Measurements from ENCODE around the gene ENPP6. TPM values are rescaled to one million over a fixed set of nuclear protein-coding genes. Genes with fewer than 3 reads are reported as not detected.

Gene ENPP6
- total and polyA plus RNA-seq, 2 donors (not counting 1 experiment from before 2014, with no cell fraction given) = 0.01 TPM; not detected in 1

DNA sequence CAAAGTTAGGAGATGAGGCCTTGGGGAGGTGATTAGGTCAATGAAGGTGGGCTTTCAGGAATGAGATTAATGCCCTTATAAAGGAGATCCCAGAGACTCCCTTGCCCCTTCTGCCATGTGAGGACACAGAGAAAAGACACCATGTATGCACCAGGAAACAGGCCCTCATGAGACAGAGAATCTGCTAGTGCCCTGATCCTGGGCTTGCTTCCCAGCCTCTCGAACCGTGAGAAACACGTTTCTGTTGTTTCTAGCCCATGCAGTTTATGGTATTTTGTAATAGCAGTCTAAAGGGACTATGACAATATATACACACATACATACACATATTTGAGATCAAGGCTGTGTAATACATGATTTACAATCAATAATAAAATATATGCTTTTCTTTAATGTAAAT, 41.4 kb upstream of the ENPP6 start:
- ATAC-seq (ENCODE audit: low read depth) (no peak), DNase-seq (no peak)
- H3K4me1 ChIP-seq (ENCODE audit: control insufficient read depth in 2 of 2, insufficient read depth in 2 of 2, low read length in 2 of 2) = peaks cover 2 to 3% of the 10 kb centered on the region in 2 donors
- Mint-ChIP-seq H3K4me3 (no peak overlapping the region), H3K9me3 (ENCODE audit: insufficient read depth) (no peaks in the 10 kb centered on the region), H3K27ac (no peak overlapping the region), H3K27me3 (no peaks in the 10 kb centered on the region), H3K4me1 (peaks cover 3% of the 10 kb centered on the region)
- H2AFZ ChIP-seq (ENCODE audit: insufficient read depth, low read depth, low read length, poor library complexity, severe bottlenecking) = no peak overlapping the region
- CTCF ChIA-PET = interaction anchor here (3.8 kb wide), 1 partner anchor 7 kb away, joined by 16 read pairs; no protein-coding TSS in a partner anchor
- WGBS (ENCODE audit: insufficient coverage) = no CpG with 5 or more reads among the region's 3 CpGs
- H3K9me3 ChIP-seq (ENCODE audit: control extremely low read depth in 1 of 3, control insufficient read depth in 2 of 3, insufficient read depth in 1 of 3, low read length in 2 of 3) = no peaks in the 10 kb centered on the region
- POLR2A ChIA-PET = no interaction called here
- no peak overlapping the region for H3K4me2 ChIP-seq (replicated peaks; ENCODE audit: low read depth, low read length, poor library complexity, severe bottlenecking)
- no peak overlapping the region for H3K27ac ChIP-seq (ENCODE audit: low read length in 2 of 2)
- H4K20me1 ChIP-seq (ENCODE audit: control insufficient read depth, insufficient read depth, low read length, poor library complexity, severe bottlenecking) = no peaks in the 10 kb centered on the region
- intact Hi-C loops (cut with micrococcal nuclease) = no loop called here
- no peaks in the 10 kb centered on the region for H3K79me2 ChIP-seq (ENCODE audit: control insufficient read depth, insufficient read depth, low read length)
- no peak for TF ChIP-seq EZH2 (IDR thresholded peaks at IDR 0.05; ENCODE audit: borderline replicate concordance, insufficient read depth, low read depth, low read length, poor library complexity, severe bottlenecking)
- TF ChIP-seq, protein P1, sequence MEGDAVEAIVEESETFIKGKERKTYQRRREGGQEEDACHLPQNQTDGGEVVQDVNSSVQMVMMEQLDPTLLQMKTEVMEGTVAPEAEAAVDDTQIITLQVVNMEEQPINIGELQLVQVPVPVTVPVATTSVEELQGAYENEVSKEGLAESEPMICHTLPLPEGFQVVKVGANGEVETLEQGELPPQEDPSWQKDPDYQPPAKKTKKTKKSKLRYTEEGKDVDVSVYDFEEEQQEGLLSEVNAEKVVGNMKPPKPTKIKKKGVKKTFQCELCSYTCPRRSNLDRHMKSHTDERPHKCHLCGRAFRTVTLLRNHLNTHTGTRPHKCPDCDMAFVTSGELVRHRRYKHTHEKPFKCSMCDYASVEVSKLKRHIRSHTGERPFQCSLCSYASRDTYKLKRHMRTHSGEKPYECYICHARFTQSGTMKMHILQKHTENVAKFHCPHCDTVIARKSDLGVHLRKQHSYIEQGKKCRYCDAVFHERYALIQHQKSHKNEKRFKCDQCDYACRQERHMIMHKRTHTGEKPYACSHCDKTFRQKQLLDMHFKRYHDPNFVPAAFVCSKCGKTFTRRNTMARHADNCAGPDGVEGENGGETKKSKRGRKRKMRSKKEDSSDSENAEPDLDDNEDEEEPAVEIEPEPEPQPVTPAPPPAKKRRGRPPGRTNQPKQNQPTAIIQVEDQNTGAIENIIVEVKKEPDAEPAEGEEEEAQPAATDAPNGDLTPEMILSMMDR (IDR thresholded peaks at IDR 0.05) = no peak
- no peak overlapping the region for H3K9ac ChIP-seq (ENCODE audit: low read length)
- H3K36me3 ChIP-seq (replicated peaks in 1 of 2; ENCODE audit: control extremely low read depth in 1 of 2, control insufficient read depth in 1 of 2, extremely low read depth in 1 of 2, insufficient read depth in 2 of 2, low read length in 1 of 2) = no peaks in the 10 kb centered on the region
- peaks cover 0 to 3% (median 0%) of the 10 kb centered on the region in 4 experiments for H3K27me3 ChIP-seq (replicated peaks in 1 of 4; ENCODE audit: control extremely low read depth in 1 of 4, control insufficient read depth in 3 of 4, insufficient read depth in 4 of 4, low read length in 3 of 4)
- H3K4me3 ChIP-seq (ENCODE audit: control extremely low read depth in 1 of 5, extremely low read depth in 1 of 5, insufficient read depth in 1 of 5, low read depth in 2 of 5, low read length in 4 of 5) = no peak overlapping the region

DNA sequence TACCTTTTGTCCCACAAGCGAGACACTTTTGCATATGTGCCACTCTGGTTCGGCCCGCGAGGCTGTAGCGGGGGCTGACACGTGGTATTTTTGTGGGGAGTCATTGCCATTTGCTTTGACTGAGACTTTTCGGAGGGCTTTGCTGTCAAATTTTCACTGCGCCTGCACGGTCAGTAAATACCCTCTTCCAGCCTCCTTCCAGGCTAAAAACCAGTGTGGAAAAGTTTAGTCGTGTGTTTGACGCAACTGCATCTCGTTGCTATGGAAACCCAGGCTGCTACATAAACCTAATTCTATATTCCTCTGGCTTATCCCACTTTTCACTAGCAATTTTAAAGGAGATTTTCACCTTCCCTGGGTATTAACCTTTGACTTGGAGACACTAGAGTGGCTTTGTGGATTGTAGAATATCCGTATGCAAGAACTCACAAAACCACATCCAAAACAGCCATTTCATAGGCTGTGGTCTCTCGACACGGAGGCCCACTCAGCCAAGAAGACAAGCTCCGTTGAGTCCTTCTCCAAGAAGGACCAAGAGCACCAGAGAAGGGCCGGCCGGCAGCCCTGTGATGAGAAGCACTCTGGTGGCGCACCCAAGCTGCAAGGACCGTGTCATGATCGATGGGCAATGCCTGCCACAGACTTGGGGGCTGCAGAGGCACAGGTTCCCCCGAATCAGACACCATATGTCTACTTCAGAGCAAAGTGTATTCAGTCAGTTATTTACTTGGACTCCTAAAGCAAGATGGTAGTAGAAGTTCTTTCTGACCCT, 38.4 kb upstream of the ENPP6 start:
- intact Hi-C loops (cut with micrococcal nuclease) = no loop called here
- Mint-ChIP-seq H3K9me3 (ENCODE audit: insufficient read depth) (no peaks in the 10 kb centered on the region), H3K27me3 (no peaks in the 10 kb centered on the region), H3K27ac (no peak overlapping the region), H3K4me1 (no peaks in the 10 kb centered on the region), H3K4me3 (no peak overlapping the region)
- ChIA-PET CTCF (no interaction called here), POLR2A (no interaction called here)
- DNase-seq (no peak), ATAC-seq (ENCODE audit: low read depth) (no peak)
- no peak overlapping the region for H3K9ac ChIP-seq (ENCODE audit: low read length)
- no peaks in the 10 kb centered on the region for H3K36me3 ChIP-seq (replicated peaks in 1 of 2; ENCODE audit: control extremely low read depth in 1 of 2, control insufficient read depth in 1 of 2, extremely low read depth in 1 of 2, insufficient read depth in 2 of 2, low read length in 1 of 2)
- H3K9me3 ChIP-seq (ENCODE audit: control extremely low read depth in 1 of 3, control insufficient read depth in 2 of 3, insufficient read depth in 1 of 3, low read length in 2 of 3) = peaks cover 0 to 8% (median 0%) of the 10 kb centered on the region in 3 donors
- H2AFZ ChIP-seq (ENCODE audit: insufficient read depth, low read depth, low read length, poor library complexity, severe bottlenecking) = no peak overlapping the region
- no peak overlapping the region for H3K4me3 ChIP-seq (ENCODE audit: control extremely low read depth in 1 of 5, extremely low read depth in 1 of 5, insufficient read depth in 1 of 5, low read depth in 2 of 5, low read length in 4 of 5)
- H3K79me2 ChIP-seq (ENCODE audit: control insufficient read depth, insufficient read depth, low read length) = no peaks in the 10 kb centered on the region
- 94% methylated on average over 17 of the region's 22 CpGs for WGBS (ENCODE audit: insufficient coverage)
- TF ChIP-seq, protein P1 (IDR thresholded peaks at IDR 0.05) = no peak
- no peak for TF ChIP-seq EZH2 (IDR thresholded peaks at IDR 0.05; ENCODE audit: borderline replicate concordance, insufficient read depth, low read depth, low read length, poor library complexity, severe bottlenecking)
- H3K27ac ChIP-seq (ENCODE audit: low read length in 2 of 2) = no peak overlapping the region
- H3K27me3 ChIP-seq (replicated peaks in 1 of 4; ENCODE audit: control extremely low read depth in 1 of 4, control insufficient read depth in 3 of 4, insufficient read depth in 4 of 4, low read length in 3 of 4) = peaks cover 0 to 3% (median 0%) of the 10 kb centered on the region in 4 experiments
- no peak overlapping the region for H3K4me2 ChIP-seq (replicated peaks; ENCODE audit: low read depth, low read length, poor library complexity, severe bottlenecking)
- H3K4me1 ChIP-seq (ENCODE audit: control insufficient read depth in 2 of 2, insufficient read depth in 2 of 2, low read length in 2 of 2) = no peaks in the 10 kb centered on the region
- no peaks in the 10 kb centered on the region for H4K20me1 ChIP-seq (ENCODE audit: control insufficient read depth, insufficient read depth, low read length, poor library complexity, severe bottlenecking)
